ENCODE measurements around the gene ADGRF5.

ADGRF5 gene

GRCh38 chr6:46815130-46815529, 106.6 kb downstream of the ADGRF5 start:
- DNase-seq (ENCODE audit: low read depth in 2 of 2) = no peak

DNA sequence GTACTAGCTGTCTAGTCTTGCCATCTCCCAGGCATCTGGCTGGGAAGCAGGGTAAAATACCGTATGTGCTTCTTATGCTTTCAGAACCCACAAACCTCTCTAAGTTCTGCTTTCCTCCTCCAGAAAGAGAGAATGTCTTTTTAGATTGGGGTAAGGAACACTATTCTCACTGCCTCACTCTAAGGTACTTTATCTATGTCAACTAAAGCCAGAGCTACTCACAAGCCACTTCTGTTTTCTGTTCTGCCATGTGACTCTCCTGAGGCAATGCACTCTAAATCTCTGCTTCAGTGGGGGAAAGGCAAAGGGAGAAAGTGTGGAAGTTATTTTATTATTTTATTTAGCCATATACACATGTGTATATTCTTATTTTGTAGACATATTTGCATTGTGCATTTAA, 112.9 kb downstream of the ADGRF5 start:
- DNase-seq (ENCODE audit: low read depth in 2 of 2) = no peak
